H1 (cell line): ENCODE measurements around the gene TCEAL7. TPM values are rescaled to one million over a fixed set of nuclear protein-coding genes. Genes with fewer than 3 reads are reported as not detected.

ENCODE experiments used
- CTCF ChIA-PET: fragments of 300-600 bp; sonication (Branson Sonifier 250); formaldehyde crosslinking; loops from one replicate; lab custom pipeline; 2021; ENCODE audit not compliant: partially characterized antibody; lab: Charles Lee
- POLR2A ChIA-PET: fragments of 300-600 bp; sonication (Branson Sonifier 250); formaldehyde crosslinking; loops from one replicate; lab custom pipeline; 2021; ENCODE audit warnings: inconsistent platforms; ENCODE audit not compliant: partially characterized antibody; lab: Charles Lee
- DNase-seq, 2 experiments: peaks; one replicate each; pipeline versions ENCODE4 v3.0.0 to v3.0.0-alpha.2; 2010 to 2022; ENCODE audit warnings: low spot score in 2 of 2, low read depth in 1 of 2, mixed read lengths in 1 of 2
- FAIRE-seq: peaks from 2 replicates; lab custom pipeline; 2011; peaks lifted over from hg19 to GRCh38; lab: Jason Lieb, UNC
- H2AFZ ChIP-seq: 2 replicates; pipeline ENCODE4 v1.8.1; 2012; ENCODE audit warnings: low read length, inconsistent platforms
- H2AK5ac ChIP-seq: 2 replicates; pipeline ENCODE4 v1.6.1; 2013; ENCODE audit warnings: low read depth, low read length
- H2BK120ac ChIP-seq: replicated peaks from 2 replicates; pipeline ENCODE3; 2013; ENCODE audit warnings: low read depth, low read length, inconsistent platforms
- H2BK12ac ChIP-seq: 2 replicates; pipeline ENCODE4 v1.6.1; 2013; ENCODE audit warnings: low read depth, low read length
- H2BK15ac ChIP-seq: 2 replicates; pipeline ENCODE4 v1.6.1; 2013; ENCODE audit warnings: low read length
- H2BK20ac ChIP-seq: 2 replicates; pipeline ENCODE4 v1.6.1; 2013; ENCODE audit warnings: low read length
- H2BK5ac ChIP-seq: 2 replicates; pipeline ENCODE4 v1.6.1; 2013; ENCODE audit warnings: low read depth, low read length
- H3K14ac ChIP-seq: 2 replicates; pipeline ENCODE4 v1.6.1; 2013; ENCODE audit warnings: inconsistent platforms; ENCODE audit not compliant: insufficient read length
- H3K18ac ChIP-seq: 2 replicates; pipeline ENCODE4 v1.6.1; 2013; ENCODE audit warnings: low read length; ENCODE audit errors: extremely low read depth
- H3K23ac ChIP-seq: 2 replicates; pipeline ENCODE4 v1.6.1; 2013; ENCODE audit warnings: inconsistent platforms; ENCODE audit not compliant: insufficient read length
- H3K23me2 ChIP-seq: 2 replicates; pipeline ENCODE4 v1.6.1; 2013; ENCODE audit warnings: low read depth, low read length
- H3K27ac ChIP-seq: 2 replicates; pipeline ENCODE4 v1.6.1; 2011; ENCODE audit warnings: low read depth, low read length, inconsistent platforms
- H3K27me3 ChIP-seq, 4 experiments: replicated peaks in 1 of 4; 1 replicate in 1 of 4; 2 replicates in 3 of 4; pipeline versions ENCODE4 v1.6.1 to v1.8.1; 2011 to 2013; ENCODE audit warnings: low read length in 3 of 4, mild to moderate bottlenecking in 3 of 4, inconsistent platforms in 2 of 4, mixed read lengths in 2 of 4, moderate library complexity in 1 of 4; ENCODE audit not compliant: control insufficient read depth in 3 of 4, insufficient read depth in 3 of 4; ENCODE audit errors: extremely low read depth in 1 of 4
- H3K36me3 ChIP-seq, 4 experiments: 2 replicates each; pipeline versions ENCODE4 v1.6.1 to v1.8.1; 2011 to 2013; ENCODE audit warnings: mild to moderate bottlenecking in 4 of 4, low read length in 3 of 4, moderate library complexity in 2 of 4, control low read depth in 1 of 4, inconsistent platforms in 1 of 4; ENCODE audit not compliant: insufficient read depth in 4 of 4, control insufficient read depth in 2 of 4
- H3K4ac ChIP-seq: replicated peaks from 2 replicates; pipeline ENCODE3; 2013; ENCODE audit warnings: low read length, low read depth, mixed read lengths, inconsistent platforms; ENCODE audit not compliant: insufficient read length
- H3K4me1 ChIP-seq, 4 experiments: replicated peaks in 1 of 4; 1 replicate in 1 of 4; 2 replicates in 3 of 4; pipeline versions ENCODE4 v1.6.1 to v1.8.1; 2011 to 2013; ENCODE audit warnings: low read length in 3 of 4, inconsistent platforms in 2 of 4, mixed read lengths in 1 of 4; ENCODE audit not compliant: insufficient read depth in 4 of 4, control insufficient read depth in 3 of 4
- H3K4me2 ChIP-seq, 2 experiments: 2 replicates each; pipeline versions ENCODE4 v1.6.1 to v1.8.1; 2011 to 2013; ENCODE audit warnings: low read depth in 2 of 2, low read length in 2 of 2, control low read depth in 1 of 2, inconsistent platforms in 1 of 2, mild to moderate bottlenecking in 1 of 2; ENCODE audit not compliant: insufficient read depth in 1 of 2
- H3K4me3 ChIP-seq, 4 experiments: fragments of 200-600, 300-600 bp in 1 of 4; sonication (generic), shearing (Covaris generic), sonication (Bioruptor Twin) in 1 of 4; 2 replicates each; pipeline versions ENCODE4 v1.5.1 to v1.8.1; 2011 to 2016; ENCODE audit warnings: low read length in 4 of 4, low read depth in 3 of 4, control low read depth in 2 of 4, inconsistent platforms in 2 of 4, mild to moderate bottlenecking in 2 of 4, mixed read lengths in 1 of 4, moderate library complexity in 1 of 4; ENCODE audit not compliant: insufficient read depth in 2 of 4; ENCODE audit errors: extremely low read depth in 1 of 4
- H3K56ac ChIP-seq: replicated peaks from 2 replicates; pipeline ENCODE3; 2013; ENCODE audit warnings: low read depth, mild to moderate bottlenecking, mixed read lengths, low read length, inconsistent platforms; ENCODE audit not compliant: insufficient read length
- H3K79me1 ChIP-seq: 2 replicates; pipeline ENCODE4 v1.6.1; 2013; ENCODE audit warnings: low read depth, low read length, control low read depth
- H3K79me2 ChIP-seq, 2 experiments: 2 replicates each; pipeline versions ENCODE4 v1.6.1 to v1.8.1; 2012 to 2013; ENCODE audit warnings: low read length in 2 of 2, mild to moderate bottlenecking in 2 of 2, inconsistent platforms in 1 of 2; ENCODE audit not compliant: insufficient read depth in 2 of 2, control insufficient read depth in 1 of 2
- H3K9ac ChIP-seq, 4 experiments: replicated peaks in 1 of 4; 1 replicate in 1 of 4; 2 replicates in 3 of 4; pipeline versions ENCODE4 v1.6.1 to v1.8.1; 2011 to 2013; ENCODE audit warnings: low read depth in 3 of 4, low read length in 3 of 4, control low read depth in 2 of 4, mild to moderate bottlenecking in 2 of 4, moderate library complexity in 2 of 4, inconsistent platforms in 1 of 4; ENCODE audit errors: extremely low read depth in 1 of 4
- H3K9me3 ChIP-seq, 2 experiments: 2 replicates each; pipeline versions ENCODE4 v1.6.1 to v1.8.1; 2012 to 2013; ENCODE audit warnings: mild to moderate bottlenecking in 2 of 2, moderate library complexity in 2 of 2, control low read depth in 1 of 2, inconsistent platforms in 1 of 2, low read depth in 1 of 2, low read length in 1 of 2, mixed read lengths in 1 of 2; ENCODE audit not compliant: insufficient read depth in 2 of 2
- H4K20me1 ChIP-seq, 2 experiments: replicated peaks in 1 of 2; 2 replicates each; pipeline versions ENCODE3 to v1.8.1; 2011 to 2013; ENCODE audit warnings: inconsistent platforms in 2 of 2, low read length in 2 of 2, mild to moderate bottlenecking in 1 of 2; ENCODE audit not compliant: insufficient read depth in 2 of 2, control insufficient read depth in 1 of 2
- H4K5ac ChIP-seq: 2 replicates; pipeline ENCODE4 v1.6.1; 2013; ENCODE audit warnings: low read length, low read depth, mixed read lengths, inconsistent platforms; ENCODE audit not compliant: insufficient read length
- H4K8ac ChIP-seq: 2 replicates; pipeline ENCODE4 v1.8.0; 2013; ENCODE audit warnings: mild to moderate bottlenecking, moderate library complexity, low read length, inconsistent platforms; ENCODE audit not compliant: insufficient read depth; ENCODE audit errors: extremely low read depth
- H4K91ac ChIP-seq: replicated peaks from 2 replicates; pipeline ENCODE3; 2013; ENCODE audit warnings: low read length, mixed read lengths, inconsistent platforms; ENCODE audit not compliant: insufficient read length
- ASH2L ChIP-seq: fragments of 200-600, 300-600 bp; sonication (generic); IDR thresholded peaks from one replicate; pipeline ENCODE4 v1.7.1; 2017; ENCODE audit warnings: low read length
- CTBP2 ChIP-seq: IDR thresholded peaks from 2 replicates; pipeline ENCODE4 v1.7.0; 2011; ENCODE audit warnings: borderline replicate concordance, mild to moderate bottlenecking, moderate library complexity, mixed read lengths, low read length; ENCODE audit not compliant: insufficient read depth, insufficient read length
- KDM1A ChIP-seq: fragments of 200-600, 300-600 bp; sonication (generic); IDR thresholded peaks from 2 replicates; pipeline ENCODE4 v1.7.1; 2016; ENCODE audit warnings: mild to moderate bottlenecking, low read length, borderline replicate concordance
- KDM5A ChIP-seq: fragments of 200-600 bp; IDR thresholded peaks from 2 replicates; pipeline ENCODE4 v1.7.1; 2012; ENCODE audit warnings: mild to moderate bottlenecking, low read length, inconsistent platforms, mixed read lengths
- NANOG ChIP-seq: IDR thresholded peaks from 2 replicates; pipeline ENCODE4 v1.6.1; 2011; ENCODE audit warnings: low read length, low read depth, mild to moderate bottlenecking, inconsistent platforms; ENCODE audit not compliant: insufficient read depth, poor library complexity, severe bottlenecking
- NRF1 ChIP-seq: IDR thresholded peaks from 2 replicates; pipeline ENCODE4 v1.6.1; 2011; ENCODE audit warnings: mild to moderate bottlenecking, low read depth, low read length, improper control_type of control experiment
- POLR2A ChIP-seq, 2 experiments: IDR thresholded peaks; 1 replicate in 1 of 2; 2 replicates in 1 of 2; pipeline ENCODE4 v1.6.1; 2011; ENCODE audit warnings: low read depth in 2 of 2, low read length in 2 of 2, mild to moderate bottlenecking in 2 of 2; ENCODE audit errors: control extremely low read depth in 1 of 2
- POU5F1 ChIP-seq: IDR thresholded peaks from 2 replicates; pipeline ENCODE4 v1.6.1; 2011; ENCODE audit warnings: low read depth, mild to moderate bottlenecking, low read length, moderate library complexity
- RFX5 ChIP-seq: IDR thresholded peaks from 2 replicates; pipeline ENCODE4 v1.6.1; 2011; ENCODE audit warnings: low read depth, low read length, improper control_type of control experiment, borderline replicate concordance
- SIN3A ChIP-seq, 2 experiments: IDR thresholded peaks in 1 of 2; conservative IDR thresholded peaks in 1 of 2; 2 replicates each; pipeline ENCODE4 v1.6.1; 2011 to 2012; ENCODE audit warnings: low read length in 2 of 2, improper control_type of control experiment in 1 of 2, low read depth in 1 of 2, mild to moderate bottlenecking in 1 of 2
- SIX5 ChIP-seq: IDR thresholded peaks from 2 replicates; pipeline ENCODE4 v1.6.1; 2011; ENCODE audit warnings: mild to moderate bottlenecking, low read depth, low read length
- SRF ChIP-seq: IDR thresholded peaks from 2 replicates; pipeline ENCODE4 v1.6.1; 2011; ENCODE audit warnings: mild to moderate bottlenecking, low read depth, low read length, moderate library complexity
- polyA plus RNA-seq, 7 experiments: library from polyadenylated mRNA; depleted of rRNA in 3 of 7; stranded (reverse) in 5 of 7; unstranded in 2 of 7; fragments of >200 nt in 5 of 7; fragments of 200-250 nt in 2 of 7; gene quantifications; 1 replicate in 5 of 7; 2 replicates in 1 of 7; 4 replicates in 1 of 7; pipeline versions ENCODE4 v1.2.1 to v1.2.3, GENCODE V29; 2011 to 2013; ENCODE audit warnings: missing spikeins in 2 of 7, mixed read lengths in 2 of 7
- total RNA-seq: library from RNA; stranded (reverse); fragmentation: NEBNext Ultra II Directional; extraction: Animal tissue kit (Norgen Biotek cat#: 25700); gene quantifications from 2 replicates; pipeline ENCODE4 v1.2.1, GENCODE V29; 2021
- TF ChIP-seq, protein P1 (sequence below): IDR thresholded peaks from 2 replicates; pipeline ENCODE4 v1.6.1; 2011; ENCODE audit warnings: low read length, improper control_type of control experiment
- TF ChIP-seq, protein P2 (sequence below): IDR thresholded peaks from 2 replicates; pipeline ENCODE4 v1.6.1; 2011; ENCODE audit warnings: low read depth, mild to moderate bottlenecking, low read length; ENCODE audit not compliant: insufficient read depth

The TCEAL7 gene
- total and polyA plus RNA-seq, 2 of the 8 experiments (the other 6 are each of a cell fraction or from before 2014, with no cell fraction given) = 7.9 to 11.6 TPM

DNA sequence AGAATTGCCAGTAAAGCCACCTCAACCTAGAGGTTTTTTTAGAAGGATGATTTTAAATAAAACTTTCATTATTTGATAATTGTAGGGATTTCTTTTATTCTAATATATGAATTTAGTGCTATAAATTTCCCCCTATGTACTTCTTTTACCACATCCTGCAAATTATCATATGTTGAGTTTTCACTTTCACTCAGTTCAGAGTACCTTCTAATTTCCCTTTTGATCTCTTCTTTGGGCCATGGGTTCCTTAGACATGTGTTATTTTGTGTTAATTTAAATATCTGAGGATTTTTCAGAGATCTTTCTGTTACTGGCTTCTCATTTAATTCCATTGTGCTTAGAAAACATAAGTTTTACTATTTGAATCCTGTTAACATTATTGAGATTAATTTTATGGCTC, 25.3 kb upstream of the TCEAL7 start:
- H4K91ac ChIP-seq = no peak overlapping the region
- H3K79me2 ChIP-seq = no peaks in the 10 kb centered on the region
- no peaks in the 10 kb centered on the region for H4K20me1 ChIP-seq
- ChIA-PET CTCF (no interaction called here), POLR2A (no interaction called here)
- no peak overlapping the region for H2BK120ac ChIP-seq
- H4K5ac ChIP-seq = no peak overlapping the region
- no peak overlapping the region for H4K8ac ChIP-seq
- H3K4me3 ChIP-seq = no peak overlapping the region
- no peaks in the 10 kb centered on the region for H3K27me3 ChIP-seq
- FAIRE-seq (no peak), DNase-seq (no peak)
- no peak overlapping the region for H2BK5ac ChIP-seq
- H3K4ac ChIP-seq = no peak overlapping the region
- no peak overlapping the region for H3K14ac ChIP-seq
- H3K18ac ChIP-seq = no peak overlapping the region
- no peak overlapping the region for H2BK12ac ChIP-seq
- no peaks in the 10 kb centered on the region for H3K4me1 ChIP-seq
- no peak overlapping the region for H2BK20ac ChIP-seq
- H3K9ac ChIP-seq = no peak overlapping the region
- no peaks in the 10 kb centered on the region for H3K23me2 ChIP-seq
- H2BK15ac ChIP-seq = no peak overlapping the region
- H2AFZ ChIP-seq = no peak overlapping the region
- no peak for TF ChIP-seq KDM1A
- no peak for TF ChIP-seq SIN3A (conservative IDR thresholded peaks at IDR 0.05 in 1 of 2, IDR thresholded peaks at IDR 0.05 in 1 of 2; ENCODE audit: low read depth in 1 of 2, low read length in 2 of 2)
- no peak for TF ChIP-seq POU5F1
- TF ChIP-seq RFX5 = no peak
- no peak for TF ChIP-seq SRF
- TF ChIP-seq NANOG = no peak
- no peak for TF ChIP-seq SIX5
- TF ChIP-seq ASH2L = no peak
- TF ChIP-seq, protein P1, sequence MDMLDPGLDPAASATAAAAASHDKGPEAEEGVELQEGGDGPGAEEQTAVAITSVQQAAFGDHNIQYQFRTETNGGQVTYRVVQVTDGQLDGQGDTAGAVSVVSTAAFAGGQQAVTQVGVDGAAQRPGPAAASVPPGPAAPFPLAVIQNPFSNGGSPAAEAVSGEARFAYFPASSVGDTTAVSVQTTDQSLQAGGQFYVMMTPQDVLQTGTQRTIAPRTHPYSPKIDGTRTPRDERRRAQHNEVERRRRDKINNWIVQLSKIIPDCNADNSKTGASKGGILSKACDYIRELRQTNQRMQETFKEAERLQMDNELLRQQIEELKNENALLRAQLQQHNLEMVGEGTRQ = no peak
- TF ChIP-seq POLR2A (IDR thresholded peaks at IDR 0.05; ENCODE audit: control extremely low read depth in 1 of 2, low read depth in 2 of 2, low read length in 2 of 2) = no peak
- TF ChIP-seq NRF1 = no peak
- no peak for TF ChIP-seq KDM5A
- TF ChIP-seq, protein P2, sequence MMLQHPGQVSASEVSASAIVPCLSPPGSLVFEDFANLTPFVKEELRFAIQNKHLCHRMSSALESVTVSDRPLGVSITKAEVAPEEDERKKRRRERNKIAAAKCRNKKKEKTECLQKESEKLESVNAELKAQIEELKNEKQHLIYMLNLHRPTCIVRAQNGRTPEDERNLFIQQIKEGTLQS = no peak
- no peak for TF ChIP-seq CTBP2
- peaks cover 0 to 6% (median 0%) of the 10 kb centered on the region in 4 experiments; a peak in 1 of 8 replicates for H3K36me3 ChIP-seq
- H3K4me2 ChIP-seq = no peak overlapping the region
- H3K23ac ChIP-seq = no peak overlapping the region
- H3K9me3 ChIP-seq = no peaks in the 10 kb centered on the region
- H3K79me1 ChIP-seq = no peaks in the 10 kb centered on the region
- H3K27ac ChIP-seq = no peak overlapping the region
- H2AK5ac ChIP-seq = no peak overlapping the region
- no peak overlapping the region for H3K56ac ChIP-seq
